Muscle of back (tissue), 11 donors: ENCODE data around the gene INPP4A. TPM values are rescaled to one million over a fixed set of nuclear protein-coding genes. Genes with fewer than 3 reads are reported as not detected.

Experiments used
- DNase-seq, 3 donors: peaks; one replicate each; pipeline versions ENCODE4 v3.0.0 to v3.0.0-alpha.2; 2013
- polyA plus RNA-seq, 10 donors: library from polyadenylated mRNA; unstranded; fragments of 120-200 nt; gene quantifications; one replicate each; pipeline ENCODE4 v1.2.1, GENCODE V29; 2013; ENCODE audit not compliant: insufficient read length in 10 of 10

The INPP4A gene
- polyA plus RNA-seq, 10 donors = 9.9 to 15.7 (median 14.0) TPM

DNA sequence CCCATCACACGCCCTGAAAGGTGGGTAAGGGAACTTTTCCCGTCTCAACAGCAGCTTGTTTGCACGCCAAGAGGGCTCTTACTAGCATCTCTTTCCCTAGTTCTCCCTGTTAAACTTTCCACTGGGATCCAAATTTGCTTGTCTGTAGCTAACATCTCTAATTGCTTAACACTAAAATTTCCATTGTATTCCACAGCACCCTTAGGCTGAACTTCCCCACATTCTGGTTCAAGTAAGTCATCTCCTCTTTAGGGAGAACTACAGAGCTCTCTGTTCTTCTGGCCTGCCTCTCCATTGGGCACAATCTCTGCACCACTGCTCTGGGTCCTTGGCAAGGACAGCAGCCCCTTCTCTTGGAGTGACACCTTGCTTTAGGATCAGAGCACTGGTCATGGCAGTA is 187.7 kb downstream of the INPP4A start:
- DNase-seq = no peak

DNA sequence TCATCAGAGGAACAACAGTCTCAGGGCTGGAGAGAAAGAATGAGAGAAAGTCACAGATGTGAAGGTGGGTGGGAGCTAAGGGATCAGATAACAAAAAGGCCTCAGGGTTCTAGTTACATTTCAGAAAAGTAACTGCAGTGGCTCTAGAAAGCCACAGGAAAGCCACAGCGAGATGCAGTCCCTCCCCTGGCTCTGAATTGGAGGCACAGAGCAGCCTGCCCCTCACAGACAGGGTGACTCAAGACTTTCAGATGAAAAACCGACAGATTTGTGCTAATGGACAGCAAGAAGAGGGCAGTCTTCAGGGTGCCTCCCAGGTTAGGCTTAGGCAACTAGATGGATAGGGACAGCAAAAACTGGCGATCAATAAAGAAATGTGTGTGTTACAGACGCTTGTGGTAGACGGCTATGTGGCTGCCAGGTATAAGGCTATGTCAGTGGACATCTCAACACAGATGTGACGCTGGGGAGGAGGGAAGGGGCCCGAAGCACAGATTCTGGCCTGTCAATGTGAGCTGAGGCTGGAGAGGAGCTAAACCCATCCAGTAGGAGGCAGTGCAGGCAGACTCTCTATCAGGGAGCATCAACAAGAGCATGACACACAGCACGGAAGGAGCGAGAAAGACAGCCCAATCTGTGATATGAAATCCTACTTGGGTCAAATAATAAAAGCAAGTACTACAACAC is 189.9 kb downstream of the INPP4A start:
- DNase-seq = no peak

DNA sequence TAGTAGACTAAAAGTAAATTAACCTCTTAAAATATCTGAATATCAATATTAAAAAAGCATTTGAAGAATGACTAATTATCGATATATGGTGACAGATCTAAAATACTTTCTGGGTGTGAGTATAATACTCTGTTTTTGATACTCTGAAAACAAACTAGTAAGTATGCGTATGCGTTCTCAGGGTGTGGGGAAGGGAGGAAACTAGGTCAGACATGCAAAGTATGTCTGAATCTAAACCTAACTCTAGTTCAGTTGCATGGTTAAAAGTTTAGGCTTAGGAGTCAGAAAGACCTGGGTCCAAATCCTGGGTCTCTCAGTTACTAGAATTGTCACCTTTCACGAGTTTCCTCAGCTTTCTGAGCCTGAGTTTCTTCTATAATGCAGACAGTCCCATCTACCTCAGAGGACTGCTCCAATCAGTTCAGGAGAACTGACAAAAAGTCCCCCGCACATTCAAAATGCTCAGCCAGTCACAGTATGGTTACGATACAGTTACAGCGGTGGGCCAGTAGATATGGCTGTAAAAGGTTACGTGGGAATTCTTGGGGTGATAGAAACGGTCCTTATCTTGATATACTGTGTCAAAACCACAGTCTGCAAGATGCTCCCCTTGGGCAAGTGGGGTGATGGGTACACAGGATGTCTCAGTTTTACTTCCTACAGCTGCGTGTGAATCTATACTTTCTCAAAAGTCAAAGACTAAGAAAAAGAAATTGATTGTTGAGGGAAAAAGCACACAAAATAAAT is 192.9 kb downstream of the INPP4A start:
- DNase-seq = no peak

DNA sequence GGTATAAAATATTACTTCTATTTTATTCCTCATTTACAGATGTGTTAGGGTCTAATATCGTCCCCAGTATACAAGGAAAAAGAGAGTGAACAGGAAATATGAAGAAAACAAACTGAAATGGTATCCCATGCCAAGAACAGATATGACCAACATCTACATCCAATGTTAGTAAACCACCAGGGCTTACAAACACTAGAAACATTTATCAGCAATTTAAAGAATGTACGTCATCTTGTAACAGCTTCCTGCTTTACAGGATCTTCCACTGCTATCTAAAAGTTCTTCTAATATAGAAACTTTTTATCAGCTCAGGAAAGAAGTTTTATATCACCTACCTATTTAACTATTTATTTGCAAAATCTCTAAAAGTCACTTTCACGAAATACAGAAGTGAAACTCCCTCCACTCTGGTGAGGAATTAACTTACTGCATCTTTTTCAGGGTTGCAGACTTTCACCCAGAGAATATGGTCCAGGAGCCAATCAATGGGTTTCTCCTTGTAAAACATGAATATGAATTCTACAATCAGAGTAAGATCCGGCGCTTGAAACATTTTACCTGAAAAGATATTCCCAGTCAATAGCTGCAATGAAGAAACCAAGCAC is 198.9 kb downstream of the INPP4A start:
- DNase-seq = no peak

Other genes starting within 250 kb of the INPP4A start
- gene CNGA3, start 98.4 kb upstream of the INPP4A start, polyA plus RNA-seq = under 1 TPM; 0.20 to 0.97 (median 0.63) TPM
- gene COA5, start 163.7 kb downstream of the INPP4A start, polyA plus RNA-seq = 10 to 100 TPM; 36.6 to 51.2 (median 45.2) TPM
- 10 to 100 TPM; 24.9 to 42.1 (median 32.1) TPM for gene UNC50, start 163.7 kb downstream of the INPP4A start, polyA plus RNA-seq